GM18951 (cell line): ENCODE data around the gene OPCML.

Source experiments
- POLR2A ChIP-seq: IDR thresholded peaks from 4 replicates; pipeline ENCODE4 v1.6.1; 2011; ENCODE audit warnings: mild to moderate bottlenecking; ENCODE audit not compliant: insufficient read length, insufficient read depth; ENCODE audit errors: extremely low read depth
- in situ Hi-C: fragments of 300-500 bp; cut with MboI; formaldehyde crosslinking; loops from one replicate; pipeline ENCODE4 v1.12.0; 2022; ENCODE audit warnings: low sequenced_read_pairs, mixed read lengths, inconsistent platforms; ENCODE audit not compliant: unreplicated experiment

OPCML gene

GRCh38 chr11:133553885-133554740 is 21.8 kb upstream of the OPCML start:
- no peak for TF ChIP-seq POLR2A
- in situ Hi-C loops, result no loop called here

GRCh38 chr11:133552938-133553337 is 20.6 kb upstream of the OPCML start:
- in situ Hi-C loops, result no loop called here
- no peak for TF ChIP-seq POLR2A

DNA sequence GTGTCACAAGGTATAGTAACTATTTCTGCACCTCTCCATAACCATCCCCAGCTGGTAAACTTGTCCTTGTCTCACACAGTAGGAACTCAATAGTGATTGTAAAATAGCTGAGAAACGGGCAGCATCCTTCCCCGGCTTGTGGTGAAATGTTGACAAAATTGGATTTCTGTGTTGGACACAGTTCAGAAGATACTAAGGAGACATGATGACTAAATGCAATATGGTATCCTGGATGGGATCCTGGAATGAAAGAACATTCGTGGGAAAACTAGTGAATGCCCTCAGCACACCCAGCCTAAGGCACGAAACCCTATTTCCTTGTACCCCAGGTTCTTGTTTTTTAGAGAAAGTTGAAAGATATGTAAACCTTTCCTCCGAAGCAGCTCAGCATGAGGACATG is 18.8 kb upstream of the OPCML start:
- TF ChIP-seq POLR2A, result no peak
- in situ Hi-C loops, result no loop called here

DNA sequence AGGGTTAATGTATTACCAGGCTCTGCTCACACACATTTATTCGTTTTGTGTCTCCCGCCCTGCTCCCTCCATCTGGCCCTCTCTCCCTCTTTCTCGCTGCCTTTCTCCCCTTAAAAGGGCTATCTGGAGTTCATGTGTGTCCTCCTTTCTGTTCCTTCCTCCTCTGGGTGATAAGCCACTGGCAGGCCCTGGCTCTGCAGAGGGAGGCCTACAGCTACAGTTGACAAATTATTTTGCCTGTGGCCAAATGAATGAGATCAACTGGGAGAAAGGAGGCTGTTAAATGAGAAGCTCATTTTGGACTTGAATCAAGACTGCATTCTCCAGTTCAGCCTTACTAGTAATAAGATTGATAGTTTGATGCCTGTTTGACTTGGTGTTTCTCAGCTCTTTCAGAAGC is 17.5 kb upstream of the OPCML start:
- no peak for TF ChIP-seq POLR2A
- in situ Hi-C loops, result no loop called here

- in situ Hi-C loops, result no loop called here
- no peak for TF ChIP-seq POLR2A
Observed at GRCh38 chr11:133548641-133549040, 16.3 kb upstream of the OPCML start.

DNA sequence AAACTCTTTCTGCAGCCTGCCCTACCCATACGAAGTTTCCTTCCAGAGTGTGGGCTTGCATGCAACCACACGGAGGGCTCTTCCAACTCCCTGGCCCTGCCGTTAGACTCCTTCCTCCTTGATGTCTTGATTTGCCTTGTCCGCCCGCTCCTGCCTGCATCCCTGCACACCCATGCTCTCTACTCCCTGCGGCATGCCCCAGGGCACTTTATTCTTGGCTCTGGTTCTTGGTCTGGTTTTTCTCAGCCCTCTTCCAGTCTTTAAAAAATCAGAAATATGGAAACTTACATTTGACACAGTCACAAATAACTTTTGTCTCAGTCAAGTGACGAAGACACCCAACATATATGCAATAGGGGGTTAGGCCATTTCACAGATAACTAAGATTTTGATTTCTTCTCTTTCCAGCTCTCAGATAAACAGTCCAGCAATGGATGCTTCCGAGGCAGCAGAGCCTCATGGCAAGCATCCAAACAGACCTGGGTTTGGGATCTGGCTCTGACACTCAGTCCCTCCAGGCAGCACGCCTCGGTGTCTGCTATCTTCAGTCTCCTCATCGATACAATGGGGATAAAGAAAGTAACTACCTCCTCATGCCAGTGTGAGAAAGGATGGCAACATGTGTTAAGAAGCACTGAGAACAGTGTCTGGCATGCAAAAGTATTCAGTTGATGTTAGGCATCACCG is 15.7 kb upstream of the OPCML start:
- in situ Hi-C loops, result no loop called here
- TF ChIP-seq POLR2A, result no peak

DNA sequence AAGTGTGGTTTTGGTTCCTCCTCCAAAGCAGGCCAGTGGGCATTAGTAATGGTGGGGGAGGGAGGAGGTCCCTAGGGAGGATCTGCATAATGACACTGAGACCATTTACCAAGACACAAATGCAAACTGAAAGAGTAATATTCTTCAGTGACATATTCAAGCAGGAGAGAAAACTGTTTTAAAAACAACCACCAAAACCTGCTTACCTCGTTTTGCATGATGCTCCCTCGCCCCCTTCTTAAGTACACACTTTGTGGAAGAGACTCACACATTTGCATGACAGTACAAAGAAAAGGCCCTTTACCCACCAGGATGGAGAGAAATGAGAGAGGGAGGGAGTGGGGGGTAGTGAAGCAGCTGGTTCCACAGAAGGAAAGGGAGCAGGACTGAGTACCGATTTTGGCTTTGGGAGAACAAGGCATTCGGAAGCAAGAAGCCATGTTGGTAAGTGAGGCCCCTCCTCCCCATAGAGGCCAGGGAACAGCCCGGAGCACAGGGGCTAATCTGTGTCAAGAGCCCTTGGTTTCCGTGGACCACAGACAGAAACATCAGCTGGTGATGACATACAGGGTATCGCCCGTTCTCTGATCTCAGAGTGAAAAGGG is 13.0 kb upstream of the OPCML start:
- in situ Hi-C loops, result no loop called here
- TF ChIP-seq POLR2A, result no peak

- no peak for TF ChIP-seq POLR2A
- in situ Hi-C loops, result no loop called here
Observed at GRCh38 chr11:133541720-133542095, 9.4 kb upstream of the OPCML start.

GRCh38 chr11:133541021-133541719 is 8.9 kb upstream of the OPCML start:
- in situ Hi-C loops, result no loop called here
- no peak for TF ChIP-seq POLR2A

GRCh38 chr11:133536198-133536597 is 3.9 kb upstream of the OPCML start:
- no peak for TF ChIP-seq POLR2A
- in situ Hi-C loops, result no loop called here

DNA sequence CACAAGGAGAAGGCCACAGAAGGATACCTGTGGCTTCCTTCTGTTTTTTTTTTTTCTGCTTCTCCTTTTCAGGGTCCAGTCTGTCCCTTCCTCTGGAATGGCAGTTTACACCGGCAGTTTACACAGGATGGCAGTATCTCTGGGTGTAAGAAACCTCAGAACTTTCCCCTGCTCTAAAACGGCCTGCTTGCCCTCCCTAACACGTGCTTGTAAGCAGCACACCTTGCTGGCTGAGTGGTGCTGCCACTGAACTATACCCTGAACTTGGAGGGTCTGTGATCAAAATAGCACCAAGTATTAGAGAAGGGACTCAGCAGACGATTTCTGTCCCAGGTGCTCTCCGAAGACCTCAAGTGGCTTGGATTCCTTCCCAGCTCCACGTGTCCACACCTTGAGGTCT is 904 bp upstream of the OPCML start:
- in situ Hi-C loops, result no loop called here
- no peak for TF ChIP-seq POLR2A

DNA sequence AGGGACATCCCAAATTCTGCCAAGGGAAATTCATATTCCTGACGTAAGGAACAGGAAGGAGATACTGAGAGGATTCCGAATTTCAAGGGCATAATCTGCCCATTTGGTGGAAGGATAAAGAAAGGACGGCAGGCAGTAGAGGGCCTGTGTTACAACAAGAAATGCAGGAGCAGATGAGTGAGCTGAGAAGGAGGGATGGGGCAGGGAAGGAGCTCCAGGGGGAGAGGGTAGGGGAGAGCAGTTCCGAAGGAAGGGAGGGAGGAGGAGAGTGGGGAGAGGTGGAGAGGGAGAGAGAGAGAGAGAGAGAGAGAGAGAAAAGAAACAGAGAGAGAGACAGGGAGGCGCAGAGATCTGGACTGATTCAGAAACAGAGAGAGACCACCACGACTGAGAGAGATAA is 843 bp downstream of the OPCML start:
- TF ChIP-seq POLR2A, result no peak
- in situ Hi-C loops, result no loop called here

DNA sequence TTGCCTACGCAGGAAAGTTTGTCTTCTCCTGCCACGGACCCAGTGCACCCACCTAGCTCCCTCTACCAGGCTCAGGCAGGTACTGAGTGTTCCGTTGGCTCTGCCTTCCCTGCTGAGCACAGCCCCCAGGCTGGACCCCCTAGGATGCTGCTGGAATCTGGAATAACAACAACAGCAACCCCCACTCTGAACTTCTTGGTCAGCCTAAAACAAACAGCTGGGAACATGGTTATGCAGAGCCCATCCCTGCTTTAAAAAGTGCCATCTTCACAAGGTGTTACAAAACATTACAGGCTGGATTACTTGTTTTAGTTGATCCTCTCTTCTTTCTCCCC is 1.8 kb downstream of the OPCML start:
- TF ChIP-seq POLR2A, result no peak
- in situ Hi-C loops, result no loop called here
